H9 (cell line): ENCODE measurements around the gene MYRIP. TPM values are rescaled to one million over a fixed set of nuclear protein-coding genes. Genes with fewer than 3 reads are reported as not detected.

Experiments used
- DNase-seq: peaks from one replicate; pipeline ENCODE4 v3.0.0-alpha.2; 2017
- H2AFZ ChIP-seq: one replicate; pipeline ENCODE4 v1.6.1; 2013; ENCODE audit warnings: mild to moderate bottlenecking, low read length, control low read depth, moderate library complexity
- H2AK5ac ChIP-seq: 2 replicates; pipeline ENCODE4 v1.6.1; 2013; ENCODE audit warnings: low read length, control low read depth, mixed read lengths; ENCODE audit not compliant: insufficient read length
- H2BK120ac ChIP-seq: one replicate; pipeline ENCODE4 v1.6.1; 2013; ENCODE audit warnings: low read depth, mild to moderate bottlenecking, low read length, control low read depth, inconsistent platforms; ENCODE audit not compliant: poor library complexity, severe bottlenecking
- H2BK12ac ChIP-seq: 2 replicates; pipeline ENCODE4 v1.6.1; 2013; ENCODE audit warnings: low read length, control low read depth, mixed read lengths, low read depth; ENCODE audit not compliant: insufficient read length
- H2BK15ac ChIP-seq: 2 replicates; pipeline ENCODE4 v1.6.1; 2013; ENCODE audit warnings: low read depth, low read length, control low read depth
- H2BK20ac ChIP-seq: one replicate; pipeline ENCODE4 v1.6.1; 2013; ENCODE audit warnings: low read depth, mild to moderate bottlenecking, low read length, control low read depth, inconsistent platforms; ENCODE audit not compliant: poor library complexity, severe bottlenecking
- H2BK5ac ChIP-seq: 2 replicates; pipeline ENCODE4 v1.6.1; 2013; ENCODE audit warnings: low read length, control low read depth, mixed read lengths; ENCODE audit not compliant: insufficient read length
- H3K14ac ChIP-seq: 2 replicates; pipeline ENCODE4 v1.6.1; 2013; ENCODE audit warnings: low read length, control low read depth; ENCODE audit not compliant: insufficient read depth
- H3K18ac ChIP-seq: 2 replicates; pipeline ENCODE4 v1.6.1; 2013; ENCODE audit warnings: low read depth, mild to moderate bottlenecking, mixed read lengths, low read length, control low read depth; ENCODE audit not compliant: insufficient read length
- H3K23ac ChIP-seq: 2 replicates; pipeline ENCODE4 v1.6.1; 2013; ENCODE audit warnings: low read length, control low read depth, mixed read lengths, low read depth; ENCODE audit not compliant: insufficient read length
- H3K23me2 ChIP-seq: 2 replicates; pipeline ENCODE4 v1.6.1; 2013; ENCODE audit warnings: low read depth, mild to moderate bottlenecking, mixed read lengths, low read length, control low read depth; ENCODE audit not compliant: insufficient read length, poor library complexity, severe bottlenecking
- H3K27ac ChIP-seq: 2 replicates; pipeline ENCODE4 v1.5.1; 2013; ENCODE audit warnings: low read length, control low read depth, mixed read lengths, low read depth; ENCODE audit not compliant: insufficient read length
- H3K27me3 ChIP-seq: 2 replicates; pipeline ENCODE4 v1.6.1; 2013; ENCODE audit warnings: low read length, control low read depth, inconsistent platforms; ENCODE audit not compliant: insufficient read depth
- H3K4ac ChIP-seq: 2 replicates; pipeline ENCODE4 v1.6.1; 2013; ENCODE audit warnings: low read depth, mild to moderate bottlenecking, control low read depth, inconsistent platforms, low read length, moderate library complexity
- H3K4me1 ChIP-seq: 2 replicates; pipeline ENCODE4 v1.6.1; 2013; ENCODE audit warnings: low read length, control low read depth, inconsistent platforms; ENCODE audit not compliant: insufficient read depth
- H3K4me2 ChIP-seq: 2 replicates; pipeline ENCODE4 v1.6.1; 2013; ENCODE audit warnings: low read length, control low read depth, mixed read lengths; ENCODE audit not compliant: insufficient read length, insufficient read depth
- H3K56ac ChIP-seq: 2 replicates; pipeline ENCODE4 v1.6.1; 2013; ENCODE audit warnings: low read depth, mild to moderate bottlenecking, mixed read lengths, low read length, control low read depth; ENCODE audit not compliant: insufficient read length
- H3K79me1 ChIP-seq: 2 replicates; pipeline ENCODE4 v1.6.1; 2013; ENCODE audit warnings: low read depth, mild to moderate bottlenecking, moderate library complexity, low read length, control low read depth, inconsistent platforms; ENCODE audit not compliant: insufficient read depth, poor library complexity, severe bottlenecking
- H3K79me2 ChIP-seq: 2 replicates; pipeline ENCODE4 v1.6.1; 2013; ENCODE audit warnings: low read length, control low read depth, inconsistent platforms; ENCODE audit not compliant: insufficient read depth
- H3K9ac ChIP-seq: 2 replicates; pipeline ENCODE4 v1.6.1; 2013; ENCODE audit warnings: low read length, control low read depth, mixed read lengths; ENCODE audit not compliant: insufficient read length; ENCODE audit errors: extremely low read depth
- H3K9me3 ChIP-seq: one replicate; pipeline ENCODE4 v1.6.1; 2013; ENCODE audit warnings: low read depth, low read length, inconsistent platforms; ENCODE audit not compliant: control insufficient read depth
- H3T11ph ChIP-seq: one replicate; pipeline ENCODE4 v1.6.1; 2013; ENCODE audit warnings: mild to moderate bottlenecking, low read length, control low read depth, inconsistent platforms
- H4K20me1 ChIP-seq: one replicate; pipeline ENCODE4 v1.6.1; 2013; ENCODE audit not compliant: control insufficient read depth, insufficient read length, insufficient read depth
- H4K5ac ChIP-seq: 2 replicates; pipeline ENCODE4 v1.6.1; 2013; ENCODE audit warnings: low read depth, mild to moderate bottlenecking, mixed read lengths, low read length, control low read depth; ENCODE audit not compliant: insufficient read length
- H4K8ac ChIP-seq: replicated peaks from 2 replicates; pipeline ENCODE4 v1.6.1; 2013; ENCODE audit warnings: low read length, control low read depth, mixed read lengths, low read depth; ENCODE audit not compliant: insufficient read length
- H4K91ac ChIP-seq: 2 replicates; pipeline ENCODE4 v1.6.1; 2013; ENCODE audit warnings: low read depth, mild to moderate bottlenecking, moderate library complexity, mixed read lengths, low read length, control low read depth; ENCODE audit not compliant: insufficient read length
- H3K27ac Mint-ChIP-seq, 3 experiments: 2 replicates in 2 of 3; 3 replicates in 1 of 3; pipeline ENCODE4 v1.8.0; 2020 to 2021; ENCODE audit warnings: mixed read lengths in 3 of 3, mild to moderate bottlenecking in 1 of 3, moderate library complexity in 1 of 3
- H3K27me3 Mint-ChIP-seq: 2 replicates; pipeline ENCODE4 v1.8.0; 2021; ENCODE audit warnings: low read depth, mild to moderate bottlenecking, moderate library complexity, mixed read lengths
- H3K36me3 Mint-ChIP-seq, 3 experiments: 2 replicates in 2 of 3; 3 replicates in 1 of 3; pipeline ENCODE4 v1.8.0; 2020 to 2021; ENCODE audit warnings: low read depth in 3 of 3, mixed read lengths in 3 of 3; ENCODE audit not compliant: insufficient read depth in 1 of 3
- H3K4me1 Mint-ChIP-seq, 2 experiments: 2 replicates each; pipeline ENCODE4 v1.8.0; 2020; ENCODE audit warnings: mixed read lengths in 2 of 2
- H3K4me3 Mint-ChIP-seq, 2 experiments: 2 replicates in 1 of 2; 3 replicates in 1 of 2; pipeline ENCODE4 v1.8.0; 2020 to 2021; ENCODE audit warnings: mild to moderate bottlenecking in 2 of 2, mixed read lengths in 2 of 2, moderate library complexity in 1 of 2
- H3K9me3 Mint-ChIP-seq, 2 experiments: 2 replicates in 1 of 2; 3 replicates in 1 of 2; pipeline ENCODE4 v1.8.0; 2020; ENCODE audit warnings: mild to moderate bottlenecking in 2 of 2, mixed read lengths in 2 of 2, moderate library complexity in 1 of 2
- CTCF ChIP-seq: fragments of 200-600 bp; sonication (generic); conservative IDR thresholded peaks from 3 replicates; pipeline ENCODE4 v1.8.0; 2021; ENCODE audit warnings: antibody characterized with exemption, mild to moderate bottlenecking
- WGBS: extraction: QIAGEN DNeasy Blood & Tissue Kit; methylation state at CpG from one replicate; pipeline ENCODE4 v1.1.7; 2013; ENCODE audit warnings: missing lambda C conversion rate, low lambda C conversion rate, mixed read lengths; ENCODE audit not compliant: insufficient read length; ENCODE audit errors: extremely low coverage; 5-methylcytosine and 5-hydroxymethylcytosine counted together
- total RNA-seq: library from RNA; stranded (reverse); gene quantifications from 2 replicates; pipeline ENCODE4 v1.2.1, GENCODE V29; 2021

Gene MYRIP
- total RNA-seq, 1 experiment from 2014 or later, result 1.8 TPM

- no peak overlapping the region for H4K8ac ChIP-seq
- H3K27me3 Mint-ChIP-seq, result no peaks in the 10 kb centered on the region; the same call in 1 of the 2 replicates
- peaks cover 0 to 12% of the 10 kb centered on the region in 2 experiments; a peak in 2 of 4 replicates for H3K4me1 Mint-ChIP-seq
- H3K27me3 ChIP-seq, result no peaks in the 10 kb centered on the region
- H4K91ac ChIP-seq, result no peak overlapping the region
- no peak overlapping the region for H2BK15ac ChIP-seq
- no peak overlapping the region for H3K27ac Mint-ChIP-seq
- H3K23ac ChIP-seq, result no peak overlapping the region
- no peak overlapping the region for H3K4me3 Mint-ChIP-seq
- no peak overlapping the region for H3K4ac ChIP-seq
- WGBS, result no CpG with 5 or more reads among the region's 1 CpG
- H3T11ph ChIP-seq, result no peak overlapping the region
- DNase-seq, result no peak
- H2AK5ac ChIP-seq, result no peak overlapping the region
- H3K36me3 Mint-ChIP-seq, result no peaks in the 10 kb centered on the region
- H2AFZ ChIP-seq, result no peak overlapping the region
- no peak overlapping the region for H3K27ac ChIP-seq
- H3K56ac ChIP-seq, result no peak overlapping the region
- H4K20me1 ChIP-seq, result no peaks in the 10 kb centered on the region
- TF ChIP-seq CTCF, result no peak
- H2BK120ac ChIP-seq, result no peak overlapping the region
- H2BK5ac ChIP-seq, result no peak overlapping the region
- no peak overlapping the region for H3K4me2 ChIP-seq
- H3K9me3 ChIP-seq, result no peaks in the 10 kb centered on the region
- H3K9me3 Mint-ChIP-seq, result no peaks in the 10 kb centered on the region
- H3K9ac ChIP-seq, result no peak overlapping the region
- H4K5ac ChIP-seq, result no peak overlapping the region
- H2BK12ac ChIP-seq, result no peak overlapping the region
- H3K4me1 ChIP-seq, result peaks cover 2% of the 10 kb centered on the region
- no peak overlapping the region for H3K18ac ChIP-seq
- H3K79me2 ChIP-seq, result no peaks in the 10 kb centered on the region
- no peaks in the 10 kb centered on the region for H3K23me2 ChIP-seq
- H3K79me1 ChIP-seq, result no peaks in the 10 kb centered on the region
- H3K14ac ChIP-seq, result no peak overlapping the region
- no peak overlapping the region for H2BK20ac ChIP-seq
These were observed 127.4 kb downstream of the MYRIP start for GRCh38 chr3:39936848-39937247.
